H1 (cell line): ENCODE results near the gene DPF3. TPM values are rescaled to one million over a fixed set of nuclear protein-coding genes. Genes with fewer than 3 reads are reported as not detected.

Experiments
- CTCF ChIA-PET: fragments of 300-600 bp; sonication (Branson Sonifier 250); formaldehyde crosslinking; loops from one replicate; lab custom pipeline; 2021; ENCODE audit not compliant: partially characterized antibody; lab: Charles Lee
- POLR2A ChIA-PET: fragments of 300-600 bp; sonication (Branson Sonifier 250); formaldehyde crosslinking; loops from one replicate; lab custom pipeline; 2021; ENCODE audit warnings: inconsistent platforms; ENCODE audit not compliant: partially characterized antibody; lab: Charles Lee
- DNase-seq, 2 experiments: peaks; one replicate each; pipeline versions ENCODE4 v3.0.0 to v3.0.0-alpha.2; 2010 to 2022; ENCODE audit warnings: low spot score in 2 of 2, low read depth in 1 of 2, mixed read lengths in 1 of 2
- FAIRE-seq: peaks from 2 replicates; lab custom pipeline; 2011; peaks lifted over from hg19 to GRCh38; lab: Jason Lieb, UNC
- H2AFZ ChIP-seq: 2 replicates; pipeline ENCODE4 v1.8.1; 2012; ENCODE audit warnings: low read length, inconsistent platforms
- H2AK5ac ChIP-seq: 2 replicates; pipeline ENCODE4 v1.6.1; 2013; ENCODE audit warnings: low read depth, low read length
- H2BK120ac ChIP-seq: replicated peaks from 2 replicates; pipeline ENCODE3; 2013; ENCODE audit warnings: low read depth, low read length, inconsistent platforms
- H2BK12ac ChIP-seq: 2 replicates; pipeline ENCODE4 v1.6.1; 2013; ENCODE audit warnings: low read depth, low read length
- H2BK15ac ChIP-seq: 2 replicates; pipeline ENCODE4 v1.6.1; 2013; ENCODE audit warnings: low read length
- H2BK20ac ChIP-seq: 2 replicates; pipeline ENCODE4 v1.6.1; 2013; ENCODE audit warnings: low read length
- H2BK5ac ChIP-seq: 2 replicates; pipeline ENCODE4 v1.6.1; 2013; ENCODE audit warnings: low read depth, low read length
- H3K14ac ChIP-seq: 2 replicates; pipeline ENCODE4 v1.6.1; 2013; ENCODE audit warnings: inconsistent platforms; ENCODE audit not compliant: insufficient read length
- H3K18ac ChIP-seq: 2 replicates; pipeline ENCODE4 v1.6.1; 2013; ENCODE audit warnings: low read length; ENCODE audit errors: extremely low read depth
- H3K23ac ChIP-seq: 2 replicates; pipeline ENCODE4 v1.6.1; 2013; ENCODE audit warnings: inconsistent platforms; ENCODE audit not compliant: insufficient read length
- H3K23me2 ChIP-seq: 2 replicates; pipeline ENCODE4 v1.6.1; 2013; ENCODE audit warnings: low read depth, low read length
- H3K27ac ChIP-seq: 2 replicates; pipeline ENCODE4 v1.6.1; 2011; ENCODE audit warnings: low read depth, low read length, inconsistent platforms
- H3K27me3 ChIP-seq, 4 experiments: replicated peaks in 1 of 4; 1 replicate in 1 of 4; 2 replicates in 3 of 4; pipeline versions ENCODE4 v1.6.1 to v1.8.1; 2011 to 2013; ENCODE audit warnings: low read length in 3 of 4, mild to moderate bottlenecking in 3 of 4, inconsistent platforms in 2 of 4, mixed read lengths in 2 of 4, moderate library complexity in 1 of 4; ENCODE audit not compliant: control insufficient read depth in 3 of 4, insufficient read depth in 3 of 4; ENCODE audit errors: extremely low read depth in 1 of 4
- H3K36me3 ChIP-seq, 4 experiments: 2 replicates each; pipeline versions ENCODE4 v1.6.1 to v1.8.1; 2011 to 2013; ENCODE audit warnings: mild to moderate bottlenecking in 4 of 4, low read length in 3 of 4, moderate library complexity in 2 of 4, control low read depth in 1 of 4, inconsistent platforms in 1 of 4; ENCODE audit not compliant: insufficient read depth in 4 of 4, control insufficient read depth in 2 of 4
- H3K4ac ChIP-seq: replicated peaks from 2 replicates; pipeline ENCODE3; 2013; ENCODE audit warnings: low read length, low read depth, mixed read lengths, inconsistent platforms; ENCODE audit not compliant: insufficient read length
- H3K4me1 ChIP-seq, 4 experiments: replicated peaks in 1 of 4; 1 replicate in 1 of 4; 2 replicates in 3 of 4; pipeline versions ENCODE4 v1.6.1 to v1.8.1; 2011 to 2013; ENCODE audit warnings: low read length in 3 of 4, inconsistent platforms in 2 of 4, mixed read lengths in 1 of 4; ENCODE audit not compliant: insufficient read depth in 4 of 4, control insufficient read depth in 3 of 4
- H3K4me2 ChIP-seq, 2 experiments: 2 replicates each; pipeline versions ENCODE4 v1.6.1 to v1.8.1; 2011 to 2013; ENCODE audit warnings: low read depth in 2 of 2, low read length in 2 of 2, control low read depth in 1 of 2, inconsistent platforms in 1 of 2, mild to moderate bottlenecking in 1 of 2; ENCODE audit not compliant: insufficient read depth in 1 of 2
- H3K4me3 ChIP-seq, 4 experiments: fragments of 200-600, 300-600 bp in 1 of 4; sonication (generic), shearing (Covaris generic), sonication (Bioruptor Twin) in 1 of 4; 2 replicates each; pipeline versions ENCODE4 v1.5.1 to v1.8.1; 2011 to 2016; ENCODE audit warnings: low read length in 4 of 4, low read depth in 3 of 4, control low read depth in 2 of 4, inconsistent platforms in 2 of 4, mild to moderate bottlenecking in 2 of 4, mixed read lengths in 1 of 4, moderate library complexity in 1 of 4; ENCODE audit not compliant: insufficient read depth in 2 of 4; ENCODE audit errors: extremely low read depth in 1 of 4
- H3K56ac ChIP-seq: replicated peaks from 2 replicates; pipeline ENCODE3; 2013; ENCODE audit warnings: low read depth, mild to moderate bottlenecking, mixed read lengths, low read length, inconsistent platforms; ENCODE audit not compliant: insufficient read length
- H3K79me1 ChIP-seq: 2 replicates; pipeline ENCODE4 v1.6.1; 2013; ENCODE audit warnings: low read depth, low read length, control low read depth
- H3K79me2 ChIP-seq, 2 experiments: 2 replicates each; pipeline versions ENCODE4 v1.6.1 to v1.8.1; 2012 to 2013; ENCODE audit warnings: low read length in 2 of 2, mild to moderate bottlenecking in 2 of 2, inconsistent platforms in 1 of 2; ENCODE audit not compliant: insufficient read depth in 2 of 2, control insufficient read depth in 1 of 2
- H3K9ac ChIP-seq, 4 experiments: replicated peaks in 1 of 4; 1 replicate in 1 of 4; 2 replicates in 3 of 4; pipeline versions ENCODE4 v1.6.1 to v1.8.1; 2011 to 2013; ENCODE audit warnings: low read depth in 3 of 4, low read length in 3 of 4, control low read depth in 2 of 4, mild to moderate bottlenecking in 2 of 4, moderate library complexity in 2 of 4, inconsistent platforms in 1 of 4; ENCODE audit errors: extremely low read depth in 1 of 4
- H3K9me3 ChIP-seq, 2 experiments: 2 replicates each; pipeline versions ENCODE4 v1.6.1 to v1.8.1; 2012 to 2013; ENCODE audit warnings: mild to moderate bottlenecking in 2 of 2, moderate library complexity in 2 of 2, control low read depth in 1 of 2, inconsistent platforms in 1 of 2, low read depth in 1 of 2, low read length in 1 of 2, mixed read lengths in 1 of 2; ENCODE audit not compliant: insufficient read depth in 2 of 2
- H4K20me1 ChIP-seq, 2 experiments: replicated peaks in 1 of 2; 2 replicates each; pipeline versions ENCODE3 to v1.8.1; 2011 to 2013; ENCODE audit warnings: inconsistent platforms in 2 of 2, low read length in 2 of 2, mild to moderate bottlenecking in 1 of 2; ENCODE audit not compliant: insufficient read depth in 2 of 2, control insufficient read depth in 1 of 2
- H4K5ac ChIP-seq: 2 replicates; pipeline ENCODE4 v1.6.1; 2013; ENCODE audit warnings: low read length, low read depth, mixed read lengths, inconsistent platforms; ENCODE audit not compliant: insufficient read length
- H4K8ac ChIP-seq: 2 replicates; pipeline ENCODE4 v1.8.0; 2013; ENCODE audit warnings: mild to moderate bottlenecking, moderate library complexity, low read length, inconsistent platforms; ENCODE audit not compliant: insufficient read depth; ENCODE audit errors: extremely low read depth
- H4K91ac ChIP-seq: replicated peaks from 2 replicates; pipeline ENCODE3; 2013; ENCODE audit warnings: low read length, mixed read lengths, inconsistent platforms; ENCODE audit not compliant: insufficient read length
- TCF12 ChIP-seq: IDR thresholded peaks from 2 replicates; pipeline ENCODE4 v1.6.1; 2011; ENCODE audit warnings: low read depth, mild to moderate bottlenecking, low read length
- WGBS, 2 experiments: shearing (Covaris generic) in 1 of 2; methylation state at CpG; one replicate each; pipeline versions ENCODE4 v1.1.6 to v1.1.7; 2013 to 2015; ENCODE audit warnings: low lambda C conversion rate in 2 of 2, mixed read lengths in 2 of 2, inconsistent platforms in 1 of 2, low coverage in 1 of 2, missing lambda C conversion rate in 1 of 2; ENCODE audit not compliant: insufficient replicate concordance in 2 of 2, insufficient coverage in 1 of 2, insufficient read length in 1 of 2; ENCODE audit errors: extremely low coverage in 1 of 2, missing lambda C conversion rate in 1 of 2; 5-methylcytosine and 5-hydroxymethylcytosine counted together
- polyA plus RNA-seq, 7 experiments: library from polyadenylated mRNA; depleted of rRNA in 3 of 7; stranded (reverse) in 5 of 7; unstranded in 2 of 7; fragments of >200 nt in 5 of 7; fragments of 200-250 nt in 2 of 7; gene quantifications; 1 replicate in 5 of 7; 2 replicates in 1 of 7; 4 replicates in 1 of 7; pipeline versions ENCODE4 v1.2.1 to v1.2.3, GENCODE V29; 2011 to 2013; ENCODE audit warnings: missing spikeins in 2 of 7, mixed read lengths in 2 of 7
- total RNA-seq: library from RNA; stranded (reverse); fragmentation: NEBNext Ultra II Directional; extraction: Animal tissue kit (Norgen Biotek cat#: 25700); gene quantifications from 2 replicates; pipeline ENCODE4 v1.2.1, GENCODE V29; 2021

DPF3 gene
- total and polyA plus RNA-seq, 2 of the 8 experiments (the other 6 are each of a cell fraction or from before 2014, with no cell fraction given) = 0.19 TPM; not detected in 1

- FAIRE-seq = no peak
- H3K23me2 ChIP-seq = no peaks in the 10 kb centered on the region
These were observed 262.5 kb downstream of the DPF3 start for GRCh38 chr14:72631401-72631800.

More at GRCh38 chr14:72631401-72631800, 262.5 kb downstream of the DPF3 start:
- Histone ChIP-seq H3K9ac (no peak overlapping the region), H3K79me2 (no peaks in the 10 kb centered on the region), H3K27ac (no peak overlapping the region), H3K36me3 (no peaks in the 10 kb centered on the region), H3K14ac (no peak overlapping the region), H2BK120ac (no peak overlapping the region), H2BK15ac (no peak overlapping the region), H3K23ac (no peak overlapping the region), H3K4me3 (no peak overlapping the region), H2AFZ (no peak overlapping the region), H2BK5ac (no peak overlapping the region), H3K9me3 (no peaks in the 10 kb centered on the region), H2AK5ac (no peak overlapping the region), H3K4me2 (no peak overlapping the region), H4K5ac (no peak overlapping the region), H4K91ac (no peak overlapping the region), H3K4me1 (no peaks in the 10 kb centered on the region), H3K18ac (no peak overlapping the region), H3K4ac (no peak overlapping the region), H2BK12ac (no peak overlapping the region), H3K27me3 (no peaks in the 10 kb centered on the region), H3K56ac (no peak overlapping the region), H4K8ac (no peak overlapping the region), H4K20me1 (no peaks in the 10 kb centered on the region), H2BK20ac (no peak overlapping the region), H3K79me1 (no peaks in the 10 kb centered on the region)
- TF ChIP-seq TCF12 = no peak
- ChIA-PET POLR2A (no interaction called here), CTCF (interaction anchor here (0.6 to 1.4 kb wide), 7 partner anchors 22 to 178 kb away, joined by 3 to 4 read pairs (median 3); no protein-coding TSS in a partner anchor)
- WGBS, 2 experiments = 100% methylated on average over 1 of the region's 1 CpG; no CpG with 5 or more reads in 1 of the 2 experiments
- no peak for DNase-seq
